CD14-positive monocyte (primary cell): Measurements from ENCODE around the gene TMEM273. TPM values are rescaled to one million over a fixed set of nuclear protein-coding genes. Genes with fewer than 3 reads are reported as not detected.
A peak's percentile ranks its signal among the peaks of the same experiment; 100 is the strongest.
"Not testable (repeated sequence)": the region's sequence is repeated elsewhere in the genome, so short reads cannot be mapped to it uniquely, and the experiment has no call there.

Source experiments
- DNase-seq, 3 donors: peaks; one replicate each; pipeline ENCODE4 v3.0.0-alpha.2; 2011 to 2022
- H2AFZ ChIP-seq: 2 replicates; pipeline ENCODE4 v1.6.0; 2012; ENCODE audit warnings: mild to moderate bottlenecking, low read depth, low read length, inconsistent platforms; ENCODE audit not compliant: insufficient read depth, poor library complexity, severe bottlenecking
- H3K27ac ChIP-seq, 2 donors: 1 replicate in 1 of 2; 2 replicates in 1 of 2; pipeline ENCODE4 v1.5.1; 2012 to 2013; ENCODE audit warnings: low read length in 2 of 2, control low read depth in 1 of 2, inconsistent platforms in 1 of 2, low read depth in 1 of 2, mild to moderate bottlenecking in 1 of 2
- H3K27me3 ChIP-seq, 2 donors: one replicate each; pipeline versions ENCODE4 v1.6.0 to v1.6.1; 2011 to 2013; ENCODE audit warnings: low read length in 2 of 2; ENCODE audit not compliant: control insufficient read depth in 2 of 2, insufficient read depth in 2 of 2
- H3K36me3 ChIP-seq, 2 donors: replicated peaks in 1 of 2; 1 replicate in 1 of 2; 2 replicates in 1 of 2; pipeline versions ENCODE4 v1.5.1 to v1.6.1; 2012 to 2013; ENCODE audit warnings: low read length in 2 of 2, control low read depth in 1 of 2, inconsistent platforms in 1 of 2, mild to moderate bottlenecking in 1 of 2; ENCODE audit not compliant: insufficient read depth in 2 of 2, control insufficient read depth in 1 of 2
- H3K4me1 ChIP-seq, 2 donors: 1 replicate in 1 of 2; 2 replicates in 1 of 2; pipeline versions ENCODE4 v1.5.1 to v1.6.1; 2012 to 2013; ENCODE audit warnings: low read length in 2 of 2, control low read depth in 1 of 2, inconsistent platforms in 1 of 2, mild to moderate bottlenecking in 1 of 2, moderate library complexity in 1 of 2; ENCODE audit not compliant: insufficient read depth in 2 of 2, control insufficient read depth in 1 of 2
- H3K4me2 ChIP-seq: replicated peaks from 2 replicates; pipeline ENCODE3; 2012; ENCODE audit warnings: low read length, moderate library complexity, mild to moderate bottlenecking; ENCODE audit not compliant: poor library complexity, severe bottlenecking; ENCODE audit errors: extremely low read depth
- H3K4me3 ChIP-seq, 3 experiments: fragments of 200-600 bp in 1 of 3; sonication (generic) in 1 of 3; replicated peaks in 1 of 3; 1 replicate in 2 of 3; 2 replicates in 1 of 3; pipeline ENCODE4 v1.5.1; 2011 to 2013; ENCODE audit warnings: low read length in 3 of 3, mild to moderate bottlenecking in 3 of 3, control low read depth in 2 of 3, low read depth in 2 of 3, inconsistent platforms in 1 of 3, moderate library complexity in 1 of 3
- H3K79me2 ChIP-seq: 2 replicates; pipeline ENCODE4 v1.6.0; 2012; ENCODE audit warnings: mild to moderate bottlenecking, control low read depth, inconsistent platforms, low read length, moderate library complexity; ENCODE audit not compliant: insufficient read depth
- H3K9ac ChIP-seq: 2 replicates; pipeline ENCODE4 v1.6.0; 2017; ENCODE audit warnings: low read length, mild to moderate bottlenecking; ENCODE audit not compliant: insufficient read depth, poor library complexity, severe bottlenecking
- H3K9me3 ChIP-seq, 2 donors: replicated peaks in 1 of 2; 1 replicate in 1 of 2; 2 replicates in 1 of 2; pipeline versions ENCODE4 v1.5.1 to v1.6.1; 2012 to 2013; ENCODE audit warnings: low read length in 2 of 2, control low read depth in 1 of 2; ENCODE audit not compliant: control insufficient read depth in 1 of 2, insufficient read depth in 1 of 2
- H4K20me1 ChIP-seq: 2 replicates; pipeline ENCODE4 v1.6.0; 2012; ENCODE audit warnings: mild to moderate bottlenecking, low read length, control low read depth, moderate library complexity; ENCODE audit not compliant: insufficient read depth
- H3K27ac Mint-ChIP-seq, 7 donors: one replicate each; pipeline ENCODE4 v1.8.0; 2020; ENCODE audit warnings: mild to moderate bottlenecking in 7 of 7, mixed read lengths in 7 of 7, moderate library complexity in 6 of 7, inconsistent platforms in 2 of 7
- H3K27me3 Mint-ChIP-seq, 3 donors: one replicate each; pipeline ENCODE4 v1.8.0; 2021 to 2022; ENCODE audit warnings: low read depth in 3 of 3, mild to moderate bottlenecking in 3 of 3, mixed read lengths in 3 of 3, moderate library complexity in 3 of 3, inconsistent platforms in 1 of 3
- H3K36me3 Mint-ChIP-seq, 2 donors: one replicate each; pipeline ENCODE4 v1.8.0; 2020; ENCODE audit warnings: mixed read lengths in 2 of 2, inconsistent platforms in 1 of 2, mild to moderate bottlenecking in 1 of 2
- H3K4me1 Mint-ChIP-seq: one replicate; pipeline ENCODE4 v1.8.0; 2020; ENCODE audit warnings: mild to moderate bottlenecking, mixed read lengths
- H3K4me3 Mint-ChIP-seq, 2 donors: one replicate each; pipeline ENCODE4 v1.8.0; 2020; ENCODE audit warnings: mild to moderate bottlenecking in 2 of 2, mixed read lengths in 2 of 2, moderate library complexity in 1 of 2
- H3K9me3 Mint-ChIP-seq, 7 donors: one replicate each; pipeline ENCODE4 v1.8.0; 2020 to 2022; ENCODE audit warnings: mixed read lengths in 7 of 7, mild to moderate bottlenecking in 6 of 7, moderate library complexity in 6 of 7, inconsistent platforms in 2 of 7
- WGBS: methylation state at CpG from one replicate; pipeline ENCODE4 v1.1.5; 2013; ENCODE audit warnings: missing lambda C conversion rate; ENCODE audit not compliant: insufficient coverage; 5-methylcytosine and 5-hydroxymethylcytosine counted together
- intact Hi-C, 2 donors: fragments of 100-400 bp; cut with micrococcal nuclease; formaldehyde crosslinking; loops; one replicate each; pipeline versions ENCODE4 v1.15.0 to v1.15.1; 2023
- polyA plus RNA-seq, 3 donors: library from polyadenylated mRNA; depleted of rRNA in 1 of 3; unstranded in 2 of 3; stranded (reverse) in 1 of 3; fragments of 300-500 nt in 2 of 3; fragments of >200 nt in 1 of 3; fragmentation: Illumina TruSeq in 2 of 3; gene quantifications; 1 replicate in 2 of 3; 2 replicates in 1 of 3; pipeline ENCODE4 v1.2.3, GENCODE V29; 2012 to 2021
- TF ChIP-seq, protein P1 (sequence below): fragments of 200-600 bp; IDR thresholded peaks from one replicate; pipeline ENCODE4 v1.8.0; 2022; ENCODE audit warnings: antibody characterized with exemption, mild to moderate bottlenecking

The TMEM273 gene
- polyA plus RNA-seq, 3 donors = 6.7 to 7.9 (median 6.9) TPM

DNA sequence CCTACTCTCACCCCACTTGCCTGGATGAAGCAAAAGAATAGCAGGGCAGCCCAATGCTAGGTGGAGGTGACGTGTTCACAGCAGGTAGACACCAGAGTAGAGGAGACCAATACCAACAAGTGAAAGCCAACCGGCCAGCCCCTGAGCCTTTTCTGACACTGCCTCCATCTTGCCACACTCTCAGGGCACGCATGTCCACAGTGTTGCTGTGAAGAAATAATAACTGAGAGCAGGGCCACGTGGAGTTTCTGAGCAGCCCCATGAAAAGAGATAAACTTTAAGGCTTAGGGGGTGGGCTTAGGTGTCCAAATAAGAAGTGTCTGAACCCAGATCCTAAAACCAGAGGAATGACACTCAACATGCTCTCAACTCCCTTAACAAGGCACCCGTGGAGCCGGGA is 9.0 kb upstream of the TMEM273 start:
- WGBS = 94% methylated on average over 3 of the region's 6 CpGs
- H3K27me3 ChIP-seq = no peaks in the 10 kb centered on the region
- H3K27ac ChIP-seq = no peak overlapping the region
- no peak overlapping the region for H2AFZ ChIP-seq
- H3K9ac ChIP-seq = no peak overlapping the region
- TF ChIP-seq, protein P1, sequence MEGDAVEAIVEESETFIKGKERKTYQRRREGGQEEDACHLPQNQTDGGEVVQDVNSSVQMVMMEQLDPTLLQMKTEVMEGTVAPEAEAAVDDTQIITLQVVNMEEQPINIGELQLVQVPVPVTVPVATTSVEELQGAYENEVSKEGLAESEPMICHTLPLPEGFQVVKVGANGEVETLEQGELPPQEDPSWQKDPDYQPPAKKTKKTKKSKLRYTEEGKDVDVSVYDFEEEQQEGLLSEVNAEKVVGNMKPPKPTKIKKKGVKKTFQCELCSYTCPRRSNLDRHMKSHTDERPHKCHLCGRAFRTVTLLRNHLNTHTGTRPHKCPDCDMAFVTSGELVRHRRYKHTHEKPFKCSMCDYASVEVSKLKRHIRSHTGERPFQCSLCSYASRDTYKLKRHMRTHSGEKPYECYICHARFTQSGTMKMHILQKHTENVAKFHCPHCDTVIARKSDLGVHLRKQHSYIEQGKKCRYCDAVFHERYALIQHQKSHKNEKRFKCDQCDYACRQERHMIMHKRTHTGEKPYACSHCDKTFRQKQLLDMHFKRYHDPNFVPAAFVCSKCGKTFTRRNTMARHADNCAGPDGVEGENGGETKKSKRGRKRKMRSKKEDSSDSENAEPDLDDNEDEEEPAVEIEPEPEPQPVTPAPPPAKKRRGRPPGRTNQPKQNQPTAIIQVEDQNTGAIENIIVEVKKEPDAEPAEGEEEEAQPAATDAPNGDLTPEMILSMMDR = no peak
- no peaks in the 10 kb centered on the region for H4K20me1 ChIP-seq
- DNase-seq = no peak
- intact Hi-C loops = no loop called here
- no peaks in the 10 kb centered on the region for H3K79me2 ChIP-seq
- Mint-ChIP-seq H3K4me1 (peaks cover 7% of the 10 kb centered on the region), H3K27ac (no peak overlapping the region), H3K27me3 (peaks cover 2 to 9% (median 4%) of the 10 kb centered on the region in 3 donors), H3K4me3 (no peak overlapping the region), H3K36me3 (no peaks in the 10 kb centered on the region), H3K9me3 (peaks cover 0 to 3% (median 0%) of the 10 kb centered on the region in 7 donors)
- no peak overlapping the region for H3K4me2 ChIP-seq
- H3K4me3 ChIP-seq = no peak overlapping the region
- no peaks in the 10 kb centered on the region for H3K36me3 ChIP-seq
- H3K4me1 ChIP-seq = peaks cover 4 to 5% of the 10 kb centered on the region in 2 donors
- H3K9me3 ChIP-seq = no peaks in the 10 kb centered on the region

DNA sequence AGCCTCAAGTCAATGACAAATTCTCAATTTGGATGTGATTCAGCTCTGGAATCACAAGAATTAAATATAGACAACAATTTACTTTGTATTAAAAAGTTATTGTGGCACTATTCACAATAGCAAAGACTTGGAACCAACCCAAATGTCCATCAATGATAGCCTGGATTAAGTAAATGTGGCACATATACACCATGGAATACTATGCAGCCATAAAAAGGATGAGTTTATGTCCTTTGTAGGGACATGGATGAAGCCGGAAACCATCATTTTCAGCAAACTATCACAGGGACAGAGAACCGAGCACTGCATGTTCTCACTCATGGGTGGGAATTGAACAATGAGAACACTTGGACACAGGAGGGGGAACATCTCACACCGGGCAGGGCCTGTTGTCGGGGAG is 7.7 kb upstream of the TMEM273 start:
- H3K27ac ChIP-seq, H3K36me3 ChIP-seq, H3K27me3 ChIP-seq, H3K9ac ChIP-seq, H3K4me3 ChIP-seq, H3K9me3 ChIP-seq, H3K27me3 Mint-ChIP-seq, H2AFZ ChIP-seq, H3K9me3 Mint-ChIP-seq, H3K4me3 Mint-ChIP-seq, H3K4me2 ChIP-seq, H3K36me3 Mint-ChIP-seq, H3K79me2 ChIP-seq, intact Hi-C loops, DNase-seq, H4K20me1 ChIP-seq: not testable (repeated sequence)
- peaks cover 7 to 10% of the 10 kb centered on the region in 2 donors for H3K4me1 ChIP-seq
- 83% methylated on average over 1 of the region's 4 CpGs for whole genome bisulfite sequencing
- H3K27ac Mint-ChIP-seq = peak overlapping the region in 1 of 7 donors; percentile 51
- H3K4me1 Mint-ChIP-seq = peaks cover 14% of the 10 kb centered on the region
